VCaP (cell line): ENCODE results near the gene ALDH1B1.
A peak's percentile ranks its signal among the peaks of the same experiment; 100 is the strongest.

Experiments
- H3K27ac ChIP-seq: fragments of 450-650 bp; 2 replicates; pipeline ENCODE4 v1.5.1; 2017
- CTCF ChIP-seq: fragments of 450-650 bp; conservative IDR thresholded peaks from 2 replicates; pipeline ENCODE4 v1.5.1; 2017; ENCODE audit warnings: mild to moderate bottlenecking, moderate library complexity

The ALDH1B1 gene

GRCh38 chr9:38362852-38363588, 29.5 kb upstream of the ALDH1B1 start:
- peak overlapping the region; percentile 35; the same call in 1 of the 2 replicates for H3K27ac ChIP-seq

GRCh38 chr9:38363589-38363925, 28.9 kb upstream of the ALDH1B1 start:
- TF ChIP-seq CTCF, result no peak
- peak overlapping the region; percentile 35; the same call in 1 of the 2 replicates for H3K27ac ChIP-seq

More at GRCh38 chr9:38362852-38363588, 29.5 kb upstream of the ALDH1B1 start:
- TF ChIP-seq CTCF, result peak; percentile 86

- no peak overlapping the region for H3K27ac ChIP-seq
- TF ChIP-seq CTCF, result no peak
Measured at GRCh38 chr9:38367898-38368297, 24.6 kb upstream of the ALDH1B1 start.

GRCh38 chr9:38368731-38369130, 23.8 kb upstream of the ALDH1B1 start:
- no peak overlapping the region for H3K27ac ChIP-seq
- TF ChIP-seq CTCF, result no peak

GRCh38 chr9:38370176-38370575, 22.3 kb upstream of the ALDH1B1 start:
- H3K27ac ChIP-seq, result no peak overlapping the region
- no peak for TF ChIP-seq CTCF

- peak; percentile 85 for TF ChIP-seq CTCF
Measured at GRCh38 chr9:38371495-38371894, 21.0 kb upstream of the ALDH1B1 start.

GRCh38 chr9:38372762-38373619, 19.5 kb upstream of the ALDH1B1 start:
- no peak for TF ChIP-seq CTCF
- H3K27ac ChIP-seq, result no peak overlapping the region

More at GRCh38 chr9:38371495-38371894, 21.0 kb upstream of the ALDH1B1 start:
- no peak overlapping the region for H3K27ac ChIP-seq
